Fibroblast of mammary gland (primary cell): ENCODE results near the gene EIF3A.

Experiments used
- DNase-seq: peaks from one replicate; pipeline ENCODE4 v3.0.0-alpha.2; 2010; ENCODE audit warnings: low read depth
- H3K4me3 ChIP-seq: 2 replicates; pipeline ENCODE4 v1.5.1; 2011; ENCODE audit warnings: low read depth, mild to moderate bottlenecking, low read length, moderate library complexity; ENCODE audit not compliant: control insufficient read depth
- CTCF ChIP-seq: conservative IDR thresholded peaks from 2 replicates; pipeline ENCODE4 v1.5.1; 2011; ENCODE audit warnings: low read depth, low read length, inconsistent platforms; ENCODE audit not compliant: control insufficient read depth, insufficient read depth

Gene EIF3A

GRCh38 chr10:119079599-119080520 lies 757 bp downstream of the EIF3A start:
- DNase-seq: peak; percentile 78

GRCh38 chr10:119078422-119079179 lies 2.0 kb downstream of the EIF3A start:
- no peak for TF ChIP-seq CTCF
- H3K4me3 ChIP-seq: peak overlapping the region; percentile 63
- no peak for DNase-seq

More at GRCh38 chr10:119079599-119080520, 757 bp downstream of the EIF3A start:
- no peak for TF ChIP-seq CTCF
- peak overlapping the region; percentile 63 for H3K4me3 ChIP-seq

GRCh38 chr10:119073584-119073983 lies 7.0 kb downstream of the EIF3A start:
- DNase-seq: no peak
- no peak overlapping the region for H3K4me3 ChIP-seq
- no peak for TF ChIP-seq CTCF

GRCh38 chr10:119070395-119071165 lies 10.0 kb downstream of the EIF3A start:
- no peak for DNase-seq
- no peak overlapping the region for H3K4me3 ChIP-seq
- TF ChIP-seq CTCF: no peak

GRCh38 chr10:119061926-119062325 lies 18.7 kb downstream of the EIF3A start:
- no peak for TF ChIP-seq CTCF
- DNase-seq: no peak
- H3K4me3 ChIP-seq: no peak overlapping the region

GRCh38 chr10:119061352-119061751 lies 19.3 kb downstream of the EIF3A start:
- TF ChIP-seq CTCF: no peak
- DNase-seq: no peak
- no peak overlapping the region for H3K4me3 ChIP-seq
